ENCODE results near the gene MRPL52. TPM values are rescaled to one million over a fixed set of nuclear protein-coding genes. Genes with fewer than 3 reads are reported as not detected.

MRPL52 gene
- total and polyA plus RNA-seq, 2 of the 13 experiments (the other 11 are each of a cell fraction or from before 2014, with no cell fraction given), result 118 to 329 TPM

GRCh38 chr14:22822571-22823098, 7.1 kb upstream of the MRPL52 start (continued):
- TF ChIP-seq KDM4B (CRISPR knock-in tag; IDR thresholded peaks at IDR 0.05) (peak; percentile 61; the same call in 1 of the 2 replicates), CEBPB (IDR thresholded peaks at IDR 0.05; ENCODE audit: borderline replicate concordance, low read depth, low read length) (peak; percentile 82; the same call in 1 of the 2 replicates), TP53 (CRISPR knock-in tag; conservative IDR thresholded peaks at IDR 0.05) (no peak), GATAD2A (CRISPR knock-in tag; IDR thresholded peaks at IDR 0.05) (peak; percentile 80), CEBPG (CRISPR knock-in tag; IDR thresholded peaks at IDR 0.05) (peak; percentile 97), MAZ (IDR thresholded peaks at IDR 0.05; ENCODE audit: borderline replicate concordance, low read depth, low read length) (peak; percentile 94), MAZ (CRISPR knock-in tag; IDR thresholded peaks at IDR 0.05; ENCODE audit: low read depth) (no peak; the same call in 1 of the 2 replicates), BRF2 (CRISPR knock-in tag; IDR thresholded peaks at IDR 0.05) (peak; percentile 20; the same call in 1 of the 2 replicates), MXD4 (CRISPR knock-in tag; IDR thresholded peaks at IDR 0.05) (0 out of 2 replicates have a peak, but pooled peaks have one; percentile 62), NFYC (CRISPR knock-in tag; IDR thresholded peaks at IDR 0.05) (0 out of 2 replicates have a peak, but pooled peaks have one; percentile 20), ZIK1 (CRISPR knock-in tag; IDR thresholded peaks at IDR 0.05; ENCODE audit: borderline replicate concordance, low read depth) (no peak), BORCS8-MEF2B (CRISPR knock-in tag; IDR thresholded peaks at IDR 0.05) (0 out of 2 replicates have a peak, but pooled peaks have one; percentile 13), SMC3 (IDR thresholded peaks at IDR 0.05; ENCODE audit: low read length) (peak; percentile 89), NR2F6 (IDR thresholded peaks at IDR 0.05) (no peak), NR2F6 (CRISPR knock-in tag; IDR thresholded peaks at IDR 0.05) (peak; percentile 36; the same call in 1 of the 2 replicates), CCDC6 (CRISPR knock-in tag; IDR thresholded peaks at IDR 0.05) (peak; percentile 89), FOSL2 (CRISPR knock-in tag; IDR thresholded peaks at IDR 0.05) (peak; percentile 58), YY1 (IDR thresholded peaks at IDR 0.05; ENCODE audit: insufficient read depth, insufficient replicate concordance, low read depth, low read length) (peak; percentile 80), HMGXB4 (CRISPR knock-in tag; IDR thresholded peaks at IDR 0.05; ENCODE audit: borderline replicate concordance in 1 of 2, low read depth in 1 of 2) (peak; percentile 54 to 96; a peak in 3 of 4 replicates), SP1 (IDR thresholded peaks at IDR 0.05) (no peak), SP1 (CRISPR knock-in tag; IDR thresholded peaks at IDR 0.05) (peak; percentile 43; the same call in 1 of the 2 replicates), MEF2D (CRISPR knock-in tag; IDR thresholded peaks at IDR 0.05) (peak; percentile 42; the same call in 1 of the 2 replicates), SALL1 (CRISPR knock-in tag; IDR thresholded peaks at IDR 0.05) (peak; percentile 49; the same call in 1 of the 2 replicates), ZNF746 (CRISPR knock-in tag; IDR thresholded peaks at IDR 0.05) (0 out of 2 replicates have a peak, but pooled peaks have one; percentile 9), KLF6 (CRISPR knock-in tag; IDR thresholded peaks at IDR 0.05) (peak; percentile 92; the same call in 1 of the 2 replicates), ZNF792 (CRISPR knock-in tag; IDR thresholded peaks at IDR 0.05) (peak; percentile 36; the same call in 1 of the 2 replicates), ZNF777 (CRISPR knock-in tag; IDR thresholded peaks at IDR 0.05) (peak; percentile 88), ZNF563 (CRISPR knock-in tag; IDR thresholded peaks at IDR 0.05) (no peak), BHLHE40 (IDR thresholded peaks at IDR 0.05; ENCODE audit: low read length) (no peak)

All from HepG2 (cell line).